HL-60 (cell line): Measurements from ENCODE around the gene LRP1B.

Experiments used
- DNase-seq, 2 experiments: peaks; one replicate each; pipeline ENCODE4 v3.0.0-alpha.2; 2010 to 2020; ENCODE audit warnings: low read depth in 1 of 2, low spot score in 1 of 2
- H3K27ac ChIP-seq: fragments of 250-450 bp; sonication (Bioruptor Pico); replicated peaks from 2 replicates; pipeline ENCODE4 v1.5.1; 2020; ENCODE audit warnings: mild to moderate bottlenecking, moderate library complexity
- H3K27me3 ChIP-seq: fragments of 250-450 bp; sonication (Bioruptor Pico); 2 replicates; pipeline ENCODE4 v1.5.1; 2021; ENCODE audit warnings: mild to moderate bottlenecking, moderate library complexity; ENCODE audit not compliant: insufficient read depth, poor library complexity, severe bottlenecking
- H3K4me3 ChIP-seq: replicated peaks from 2 replicates; pipeline ENCODE4 v1.5.1; 2011; ENCODE audit warnings: mild to moderate bottlenecking, control low read depth, low read length; ENCODE audit not compliant: insufficient read depth
- CTCF ChIP-seq: IDR thresholded peaks from one replicate; pipeline ENCODE4 v1.5.1; 2011; ENCODE audit warnings: low read length, control low read depth, inconsistent platforms; ENCODE audit not compliant: insufficient read depth
- GABPA ChIP-seq: IDR thresholded peaks from 2 replicates; pipeline ENCODE4 v1.6.1; 2012; ENCODE audit warnings: low read depth
- POLR2AphosphoS5 ChIP-seq: IDR thresholded peaks from 2 replicates; pipeline ENCODE4 v1.6.1; 2012; ENCODE audit warnings: low read depth
- SPI1 ChIP-seq: IDR thresholded peaks from 2 replicates; pipeline ENCODE4 v1.6.1; 2012; ENCODE audit warnings: low read depth, mild to moderate bottlenecking, borderline replicate concordance
- TF ChIP-seq, protein P1 (sequence below): IDR thresholded peaks from 2 replicates; pipeline ENCODE4 v1.6.1; 2012; ENCODE audit warnings: low read depth; ENCODE audit not compliant: insufficient replicate concordance

The LRP1B gene

GRCh38 chr2:141526760-141527159 lies 604.1 kb downstream of the LRP1B start:
- Histone ChIP-seq H3K27ac (no peak overlapping the region), H3K4me3 (no peak overlapping the region), H3K27me3 (no peaks in the 10 kb centered on the region)
- TF ChIP-seq, protein P1, sequence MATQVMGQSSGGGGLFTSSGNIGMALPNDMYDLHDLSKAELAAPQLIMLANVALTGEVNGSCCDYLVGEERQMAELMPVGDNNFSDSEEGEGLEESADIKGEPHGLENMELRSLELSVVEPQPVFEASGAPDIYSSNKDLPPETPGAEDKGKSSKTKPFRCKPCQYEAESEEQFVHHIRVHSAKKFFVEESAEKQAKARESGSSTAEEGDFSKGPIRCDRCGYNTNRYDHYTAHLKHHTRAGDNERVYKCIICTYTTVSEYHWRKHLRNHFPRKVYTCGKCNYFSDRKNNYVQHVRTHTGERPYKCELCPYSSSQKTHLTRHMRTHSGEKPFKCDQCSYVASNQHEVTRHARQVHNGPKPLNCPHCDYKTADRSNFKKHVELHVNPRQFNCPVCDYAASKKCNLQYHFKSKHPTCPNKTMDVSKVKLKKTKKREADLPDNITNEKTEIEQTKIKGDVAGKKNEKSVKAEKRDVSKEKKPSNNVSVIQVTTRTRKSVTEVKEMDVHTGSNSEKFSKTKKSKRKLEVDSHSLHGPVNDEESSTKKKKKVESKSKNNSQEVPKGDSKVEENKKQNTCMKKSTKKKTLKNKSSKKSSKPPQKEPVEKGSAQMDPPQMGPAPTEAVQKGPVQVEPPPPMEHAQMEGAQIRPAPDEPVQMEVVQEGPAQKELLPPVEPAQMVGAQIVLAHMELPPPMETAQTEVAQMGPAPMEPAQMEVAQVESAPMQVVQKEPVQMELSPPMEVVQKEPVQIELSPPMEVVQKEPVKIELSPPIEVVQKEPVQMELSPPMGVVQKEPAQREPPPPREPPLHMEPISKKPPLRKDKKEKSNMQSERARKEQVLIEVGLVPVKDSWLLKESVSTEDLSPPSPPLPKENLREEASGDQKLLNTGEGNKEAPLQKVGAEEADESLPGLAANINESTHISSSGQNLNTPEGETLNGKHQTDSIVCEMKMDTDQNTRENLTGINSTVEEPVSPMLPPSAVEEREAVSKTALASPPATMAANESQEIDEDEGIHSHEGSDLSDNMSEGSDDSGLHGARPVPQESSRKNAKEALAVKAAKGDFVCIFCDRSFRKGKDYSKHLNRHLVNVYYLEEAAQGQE: no peak
- TF ChIP-seq SPI1 (no peak), GABPA (no peak), POLR2AphosphoS5 (no peak), CTCF (no peak)
- no peak for DNase-seq

- Histone ChIP-seq H3K4me3 (no peak overlapping the region), H3K27ac (no peak overlapping the region), H3K27me3 (no peaks in the 10 kb centered on the region)
- DNase-seq: no peak
- TF ChIP-seq CTCF (no peak), SPI1 (no peak), POLR2AphosphoS5 (no peak), GABPA (no peak)
- TF ChIP-seq, protein P1: no peak
Observed at GRCh38 chr2:141524777-141525176, 606.0 kb downstream of the LRP1B start.

- TF ChIP-seq GABPA: no peak
- DNase-seq: no peak
- Histone ChIP-seq H3K4me3 (no peak overlapping the region), H3K27ac (no peak overlapping the region), H3K27me3 (no peaks in the 10 kb centered on the region)
Observed at GRCh38 chr2:141523199-141523598, 607.6 kb downstream of the LRP1B start.

GRCh38 chr2:141522702-141523101 lies 608.1 kb downstream of the LRP1B start:
- H3K27me3 ChIP-seq: no peaks in the 10 kb centered on the region
- no peak for DNase-seq

More at GRCh38 chr2:141522702-141523101, 608.1 kb downstream of the LRP1B start:
- no peak overlapping the region for H3K4me3 ChIP-seq
- TF ChIP-seq POLR2AphosphoS5 (no peak), SPI1 (no peak), CTCF (no peak), GABPA (no peak)
- TF ChIP-seq, protein P1: no peak
- no peak overlapping the region for H3K27ac ChIP-seq
